SU-DHL-6 (cell line): ENCODE data around the gene CCNT1.
"Not testable (repeated sequence)": the region's sequence is repeated elsewhere in the genome, so short reads cannot be mapped to it uniquely, and the experiment has no call there.

Experiments used
- H2AFZ ChIP-seq: fragments of 200-600 bp; sonication (generic); 2 replicates; pipeline ENCODE4 v1.6.1; 2014; ENCODE audit warnings: low read depth, mild to moderate bottlenecking, moderate library complexity, mixed read lengths, antibody characterized with exemption, low read length; ENCODE audit not compliant: severe bottlenecking
- H3F3A ChIP-seq: fragments of 200-600 bp; shearing (Covaris generic); 2 replicates; pipeline ENCODE4 v1.6.0; 2016; ENCODE audit warnings: antibody characterized with exemption, mild to moderate bottlenecking; ENCODE audit not compliant: insufficient read depth
- H3K27ac ChIP-seq: fragments of 200-600 bp; sonication (generic); 2 replicates; pipeline ENCODE4 v1.5.1; 2016; ENCODE audit warnings: low read depth, mild to moderate bottlenecking, low read length, moderate library complexity, mixed read lengths
- H3K27me3 ChIP-seq: fragments of 200-600 bp; sonication (generic), shearing (Covaris generic); 2 replicates; pipeline ENCODE4 v1.6.0; 2014; ENCODE audit warnings: mild to moderate bottlenecking, low read length
- H3K36me3 ChIP-seq: fragments of 200-600 bp; sonication (generic); 2 replicates; pipeline ENCODE4 v1.6.1; 2014; ENCODE audit warnings: mild to moderate bottlenecking, low read length, mixed read lengths
- H3K4me2 ChIP-seq: fragments of 300-600, 200-600 bp; shearing (Covaris generic), sonication (generic); 2 replicates; pipeline ENCODE4 v1.6.0; 2014; ENCODE audit warnings: low read length, low read depth, mild to moderate bottlenecking; ENCODE audit not compliant: poor library complexity, severe bottlenecking
- H3K4me3 ChIP-seq: fragments of 200-600 bp; sonication (generic); 2 replicates; pipeline ENCODE4 v1.5.1; 2014; ENCODE audit warnings: antibody characterized with exemption, low read length, mild to moderate bottlenecking, mixed read lengths; ENCODE audit not compliant: insufficient read depth, poor library complexity, severe bottlenecking
- H3K79me2 ChIP-seq: fragments of 200-600 bp; sonication (generic); 2 replicates; pipeline ENCODE4 v1.6.1; 2014; ENCODE audit warnings: mild to moderate bottlenecking, low read length, moderate library complexity; ENCODE audit not compliant: insufficient read depth
- H3K9ac ChIP-seq: fragments of 200-600 bp; sonication (generic); 2 replicates; pipeline ENCODE4 v1.7.0; 2014; ENCODE audit warnings: mild to moderate bottlenecking, low read length
- H3K9me2 ChIP-seq: fragments of 200-600 bp; sonication (generic); replicated peaks from 2 replicates; pipeline ENCODE4 v1.6.1; 2014; ENCODE audit warnings: low read length; ENCODE audit not compliant: insufficient read depth
- H3K9me3 ChIP-seq: fragments of 200-600 bp; sonication (generic); 2 replicates; pipeline ENCODE4 v1.6.1; 2014; ENCODE audit warnings: low read length, mixed read lengths; ENCODE audit not compliant: insufficient read depth
- H4K20me1 ChIP-seq: fragments of 200-600 bp; sonication (generic); 2 replicates; pipeline ENCODE4 v1.6.1; 2014; ENCODE audit warnings: low read depth, mild to moderate bottlenecking, antibody characterized with exemption, low read length, moderate library complexity, mixed read lengths
- EZH2phosphoT487 ChIP-seq: fragments of 200-600 bp; sonication (generic), shearing (Covaris generic); conservative IDR thresholded peaks from 2 replicates; pipeline ENCODE4 v1.6.1; 2018; ENCODE audit warnings: mild to moderate bottlenecking, antibody characterized with exemption, low read length, moderate library complexity, mixed read lengths
- TF ChIP-seq, protein P1 (sequence below): fragments of 200-600 bp; sonication (generic); IDR thresholded peaks from one replicate; pipeline ENCODE4 v1.5.1; 2017; ENCODE audit warnings: antibody characterized with exemption, mild to moderate bottlenecking, low read length, moderate library complexity; ENCODE audit not compliant: insufficient read depth, poor library complexity, severe bottlenecking

The CCNT1 gene

DNA sequence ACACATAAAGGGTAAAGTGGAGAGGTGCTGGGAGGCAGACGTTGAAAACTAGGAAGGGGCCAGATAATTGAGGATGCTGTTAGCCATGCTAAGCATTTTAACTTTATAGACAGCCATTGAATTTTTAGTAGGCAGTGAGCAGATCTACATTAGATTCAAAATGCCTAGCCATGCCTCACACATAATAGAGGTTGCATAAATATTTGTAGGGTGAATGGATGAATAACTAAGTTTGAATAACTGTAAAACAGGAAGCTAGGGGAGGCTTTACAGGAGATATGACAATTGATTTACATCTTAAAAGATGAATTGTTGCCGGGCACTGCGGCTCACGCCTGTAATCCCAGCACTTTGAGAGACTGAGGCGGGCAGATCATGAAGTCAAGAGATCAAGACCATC, 12.3 kb upstream of the CCNT1 start:
- Histone ChIP-seq H3K9me3 (no peaks in the 10 kb centered on the region), H3F3A (no peaks in the 10 kb centered on the region), H3K27ac (no peak overlapping the region), H4K20me1 (no peaks in the 10 kb centered on the region), H2AFZ (no peak overlapping the region), H3K9me2 (no peaks in the 10 kb centered on the region), H3K4me3 (no peak overlapping the region), H3K9ac (no peak overlapping the region), H3K4me2 (no peak overlapping the region), H3K27me3 (no peaks in the 10 kb centered on the region), H3K36me3 (no peaks in the 10 kb centered on the region), H3K79me2 (no peaks in the 10 kb centered on the region)
- no peak for TF ChIP-seq EZH2phosphoT487
- TF ChIP-seq, protein P1, sequence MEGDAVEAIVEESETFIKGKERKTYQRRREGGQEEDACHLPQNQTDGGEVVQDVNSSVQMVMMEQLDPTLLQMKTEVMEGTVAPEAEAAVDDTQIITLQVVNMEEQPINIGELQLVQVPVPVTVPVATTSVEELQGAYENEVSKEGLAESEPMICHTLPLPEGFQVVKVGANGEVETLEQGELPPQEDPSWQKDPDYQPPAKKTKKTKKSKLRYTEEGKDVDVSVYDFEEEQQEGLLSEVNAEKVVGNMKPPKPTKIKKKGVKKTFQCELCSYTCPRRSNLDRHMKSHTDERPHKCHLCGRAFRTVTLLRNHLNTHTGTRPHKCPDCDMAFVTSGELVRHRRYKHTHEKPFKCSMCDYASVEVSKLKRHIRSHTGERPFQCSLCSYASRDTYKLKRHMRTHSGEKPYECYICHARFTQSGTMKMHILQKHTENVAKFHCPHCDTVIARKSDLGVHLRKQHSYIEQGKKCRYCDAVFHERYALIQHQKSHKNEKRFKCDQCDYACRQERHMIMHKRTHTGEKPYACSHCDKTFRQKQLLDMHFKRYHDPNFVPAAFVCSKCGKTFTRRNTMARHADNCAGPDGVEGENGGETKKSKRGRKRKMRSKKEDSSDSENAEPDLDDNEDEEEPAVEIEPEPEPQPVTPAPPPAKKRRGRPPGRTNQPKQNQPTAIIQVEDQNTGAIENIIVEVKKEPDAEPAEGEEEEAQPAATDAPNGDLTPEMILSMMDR = no peak

DNA sequence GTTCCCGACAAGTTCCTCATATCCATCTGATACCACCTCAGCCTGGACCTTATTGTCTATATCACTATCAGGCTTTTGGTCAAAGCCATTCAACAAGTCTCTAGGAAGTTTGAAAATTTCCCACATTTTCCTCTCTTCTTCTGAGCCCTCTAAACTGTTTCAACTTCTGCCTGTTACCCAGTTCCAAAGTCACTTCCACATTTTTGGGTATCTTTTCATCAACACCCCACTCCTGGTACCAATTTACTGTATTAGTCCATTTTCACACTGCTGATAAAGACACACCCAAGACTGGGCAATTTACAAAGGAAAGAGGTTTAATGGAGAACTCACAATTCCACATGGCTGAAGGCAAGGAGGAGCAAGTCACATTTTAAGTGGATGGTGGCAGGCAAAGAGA, 4.2 kb upstream of the CCNT1 start:
- not testable (repeated sequence) for H3K9me3 ChIP-seq, H3K27me3 ChIP-seq, H3K9ac ChIP-seq, H3K27ac ChIP-seq, H3K36me3 ChIP-seq, H3K4me2 ChIP-seq, H3F3A ChIP-seq, H3K79me2 ChIP-seq, H3K4me3 ChIP-seq, H2AFZ ChIP-seq, H3K9me2 ChIP-seq, H4K20me1 ChIP-seq

DNA sequence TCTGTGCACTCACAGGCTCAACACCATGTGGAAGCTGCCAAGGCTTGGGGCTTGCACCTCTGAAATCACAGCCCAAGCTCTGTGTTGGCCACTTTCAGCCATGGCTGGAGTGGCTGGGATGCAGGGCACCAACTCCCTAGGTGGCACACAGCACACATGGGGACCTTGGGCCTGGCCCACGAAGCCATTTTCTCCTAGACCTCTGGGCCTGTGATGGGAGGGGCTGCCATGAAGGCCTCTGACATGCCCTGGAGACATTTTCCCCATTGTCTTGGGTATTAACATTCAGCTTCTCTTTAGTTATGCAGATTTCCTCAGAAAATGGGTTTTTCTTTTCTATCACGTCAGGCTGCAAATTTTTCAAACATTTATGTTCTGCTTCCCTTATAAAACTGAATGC, 3.7 kb upstream of the CCNT1 start:
- not testable (repeated sequence) for H3K9ac ChIP-seq, H3K4me2 ChIP-seq, H3K9me3 ChIP-seq, H4K20me1 ChIP-seq, H3K9me2 ChIP-seq, H3K27ac ChIP-seq, H3K27me3 ChIP-seq, H3F3A ChIP-seq, H2AFZ ChIP-seq, H3K36me3 ChIP-seq, H3K4me3 ChIP-seq
- H3K79me2 ChIP-seq = peaks cover 13% of the 10 kb centered on the region

DNA sequence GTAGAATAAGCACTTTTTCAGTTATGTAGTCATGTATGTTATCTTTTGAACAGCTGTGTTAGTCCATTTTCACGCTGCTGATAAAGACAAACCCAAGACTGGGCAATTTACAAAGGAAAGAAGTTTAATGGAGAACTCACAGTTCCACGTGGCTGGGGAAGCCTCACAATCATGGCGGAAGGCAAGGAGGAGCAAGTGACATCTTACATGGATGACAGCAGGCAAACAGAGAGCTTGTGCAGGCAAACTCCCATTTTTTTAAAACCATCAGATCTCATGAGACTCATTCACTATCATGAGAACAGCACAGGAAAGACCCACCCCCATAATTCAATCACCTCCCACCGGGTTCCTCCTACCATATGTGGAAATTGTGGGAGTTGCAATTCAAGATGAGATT, 2.5 kb upstream of the CCNT1 start:
- H2AFZ ChIP-seq, H3K4me3 ChIP-seq, H3K9ac ChIP-seq, H3K36me3 ChIP-seq, H3K9me2 ChIP-seq, H4K20me1 ChIP-seq, H3K27ac ChIP-seq, H3K9me3 ChIP-seq, H3F3A ChIP-seq, H3K27me3 ChIP-seq, H3K4me2 ChIP-seq: not testable (repeated sequence)
- H3K79me2 ChIP-seq = peaks cover 25% of the 10 kb centered on the region

DNA sequence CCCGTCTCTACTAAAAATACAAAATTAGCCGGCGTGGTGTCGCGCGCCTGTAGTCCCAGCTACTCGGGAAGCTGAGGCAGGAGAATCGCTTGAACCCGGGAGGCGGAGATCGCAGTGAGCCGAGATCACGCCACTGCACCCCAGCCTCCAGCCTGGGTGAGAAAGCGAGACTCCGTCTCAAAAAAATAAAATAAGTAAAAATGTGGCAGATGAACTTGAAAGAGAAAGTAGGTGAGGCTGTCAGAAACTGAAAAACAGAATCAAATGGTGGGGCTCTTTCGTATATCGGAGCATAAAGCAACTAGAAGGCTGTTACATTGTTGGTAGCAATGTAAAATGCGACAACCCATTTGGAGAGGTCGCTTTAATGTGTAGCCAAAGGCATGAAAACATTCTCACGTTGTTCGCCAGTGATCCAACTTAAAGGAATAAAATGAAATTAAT, 767 bp upstream of the CCNT1 start:
- H3K79me2 ChIP-seq = peaks cover 35% of the 10 kb centered on the region
- peak overlapping the region; percentile 95 for H3K4me2 ChIP-seq
- peak overlapping the region; percentile 98 for H3K4me3 ChIP-seq
- H3K9me2 ChIP-seq = no peaks in the 10 kb centered on the region
- no peaks in the 10 kb centered on the region; the same call in 1 of the 2 replicates for H3K9me3 ChIP-seq
- peak overlapping the region; percentile 80 for H3K9ac ChIP-seq
- peak overlapping the region; percentile 88 for H2AFZ ChIP-seq
- peaks cover 6% of the 10 kb centered on the region for H3F3A ChIP-seq
- H3K27me3 ChIP-seq = no peaks in the 10 kb centered on the region
- H3K36me3 ChIP-seq = peaks cover 14% of the 10 kb centered on the region; the same call in 1 of the 2 replicates
- H3K27ac ChIP-seq = peak overlapping the region; percentile 72
- H4K20me1 ChIP-seq = no peaks in the 10 kb centered on the region
- no peak for TF ChIP-seq EZH2phosphoT487
